Endodermal cell (in vitro differentiated cells): ENCODE data around the gene TMEM59L. TPM values are rescaled to one million over a fixed set of nuclear protein-coding genes. Genes with fewer than 3 reads are reported as not detected.

Experiments
- DNase-seq: peaks from one replicate; pipeline ENCODE4 v3.0.0-alpha.2; 2017
- H3K27ac ChIP-seq: 2 replicates; pipeline ENCODE4 v1.5.1; 2013; ENCODE audit warnings: mild to moderate bottlenecking, low read depth, low read length, moderate library complexity
- H3K27me3 ChIP-seq: 2 replicates; pipeline ENCODE4 v1.6.1; 2013; ENCODE audit warnings: mild to moderate bottlenecking, low read length, moderate library complexity; ENCODE audit not compliant: insufficient read depth, control insufficient read depth, poor library complexity, severe bottlenecking
- H3K36me3 ChIP-seq: 2 replicates; pipeline ENCODE4 v1.7.0; 2013; ENCODE audit warnings: mild to moderate bottlenecking, low read length, moderate library complexity; ENCODE audit not compliant: control insufficient read depth, insufficient read depth
- H3K4me1 ChIP-seq: one replicate; pipeline ENCODE4 v1.7.0; 2013; ENCODE audit warnings: low read length; ENCODE audit not compliant: control insufficient read depth, insufficient read depth
- H3K4me3 ChIP-seq: 2 replicates; pipeline ENCODE4 v1.5.1; 2013; ENCODE audit warnings: mild to moderate bottlenecking, low read length, moderate library complexity
- H3K9ac ChIP-seq: 2 replicates; pipeline ENCODE4 v1.6.1; 2013; ENCODE audit warnings: mild to moderate bottlenecking, low read length, moderate library complexity; ENCODE audit not compliant: poor library complexity, severe bottlenecking; ENCODE audit errors: extremely low read depth
- H3K9me3 ChIP-seq: 2 replicates; pipeline ENCODE4 v1.6.1; 2013; ENCODE audit warnings: mild to moderate bottlenecking, low read length, moderate library complexity; ENCODE audit not compliant: control insufficient read depth
- H3K27ac Mint-ChIP-seq: 2 replicates; pipeline ENCODE4 v1.8.0; 2020; ENCODE audit warnings: mixed read lengths
- H3K27me3 Mint-ChIP-seq: 2 replicates; pipeline ENCODE4 v1.8.0; 2021; ENCODE audit warnings: mild to moderate bottlenecking, mixed read lengths; ENCODE audit not compliant: insufficient read depth
- H3K36me3 Mint-ChIP-seq: 2 replicates; pipeline ENCODE4 v1.8.0; 2020; ENCODE audit warnings: low read depth, mixed read lengths
- H3K4me1 Mint-ChIP-seq: 2 replicates; pipeline ENCODE4 v1.8.0; 2020; ENCODE audit warnings: mixed read lengths
- H3K4me3 Mint-ChIP-seq: 2 replicates; pipeline ENCODE4 v1.8.0; 2020; ENCODE audit warnings: mild to moderate bottlenecking, moderate library complexity, mixed read lengths
- H3K9me3 Mint-ChIP-seq: 2 replicates; pipeline ENCODE4 v1.8.0; 2020; ENCODE audit warnings: mild to moderate bottlenecking, mixed read lengths
- WGBS, 2 experiments: methylation state at CpG; one replicate each; pipeline versions ENCODE4 v1.1.5 to v1.1.7; 2013; ENCODE audit warnings: missing lambda C conversion rate in 2 of 2, mixed read lengths in 1 of 2; ENCODE audit not compliant: insufficient coverage in 1 of 2, insufficient read length in 1 of 2; 5-methylcytosine and 5-hydroxymethylcytosine counted together
- total RNA-seq, 2 donors: library from RNA; stranded (reverse); fragmentation: NEBNext Ultra II Directional in 1 of 2; extraction: Animal tissue kit (Norgen Biotek cat#: 25700) in 1 of 2; gene quantifications; 2 replicates in 1 of 2; 3 replicates in 1 of 2; pipeline ENCODE4 v1.2.1, GENCODE V29; 2021
- TF ChIP-seq, protein P1 (sequence below): fragments of 200-600 bp; sonication (generic); conservative IDR thresholded peaks from 2 replicates; pipeline ENCODE4 v1.5.0; 2021; ENCODE audit warnings: antibody characterized with exemption, mild to moderate bottlenecking

Gene TMEM59L
- total RNA-seq, 2 donors from 2014 or later = 5.0 to 7.2 TPM

DNA sequence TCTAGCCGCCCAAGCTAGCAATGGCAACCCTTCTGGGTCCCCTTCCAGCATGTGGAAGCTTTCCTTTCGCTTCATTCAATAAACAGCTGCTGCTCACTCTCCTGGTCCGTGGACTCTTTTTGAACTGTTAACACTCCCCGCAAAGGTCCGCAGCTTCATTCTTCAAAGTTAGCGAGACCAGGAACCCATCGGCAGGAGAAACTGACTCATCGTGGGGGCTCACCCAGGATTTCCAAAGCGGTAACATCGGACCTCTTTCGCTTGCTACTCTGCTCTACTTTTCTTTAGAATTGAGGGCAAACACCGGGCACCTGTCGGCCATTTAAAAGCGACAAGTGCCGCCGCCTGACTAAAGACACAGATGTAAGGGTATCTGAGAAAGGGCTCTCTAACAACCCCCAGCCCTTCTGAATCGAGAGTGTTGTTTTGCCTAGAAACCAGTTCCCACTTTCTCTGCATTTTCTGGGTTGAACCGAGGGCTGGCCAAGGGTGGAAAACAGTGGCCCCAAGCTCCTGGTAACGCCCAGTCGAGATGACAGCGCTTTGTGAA lies 35.2 kb upstream of the TMEM59L start:
- Histone ChIP-seq H3K9ac (no peak overlapping the region), H3K27me3 (no peaks in the 10 kb centered on the region), H3K36me3 (peaks cover 47% of the 10 kb centered on the region), H3K4me3 (no peak overlapping the region), H3K9me3 (no peaks in the 10 kb centered on the region), H3K27ac (no peak overlapping the region), H3K4me1 (peaks cover 7% of the 10 kb centered on the region)
- TF ChIP-seq, protein P1, sequence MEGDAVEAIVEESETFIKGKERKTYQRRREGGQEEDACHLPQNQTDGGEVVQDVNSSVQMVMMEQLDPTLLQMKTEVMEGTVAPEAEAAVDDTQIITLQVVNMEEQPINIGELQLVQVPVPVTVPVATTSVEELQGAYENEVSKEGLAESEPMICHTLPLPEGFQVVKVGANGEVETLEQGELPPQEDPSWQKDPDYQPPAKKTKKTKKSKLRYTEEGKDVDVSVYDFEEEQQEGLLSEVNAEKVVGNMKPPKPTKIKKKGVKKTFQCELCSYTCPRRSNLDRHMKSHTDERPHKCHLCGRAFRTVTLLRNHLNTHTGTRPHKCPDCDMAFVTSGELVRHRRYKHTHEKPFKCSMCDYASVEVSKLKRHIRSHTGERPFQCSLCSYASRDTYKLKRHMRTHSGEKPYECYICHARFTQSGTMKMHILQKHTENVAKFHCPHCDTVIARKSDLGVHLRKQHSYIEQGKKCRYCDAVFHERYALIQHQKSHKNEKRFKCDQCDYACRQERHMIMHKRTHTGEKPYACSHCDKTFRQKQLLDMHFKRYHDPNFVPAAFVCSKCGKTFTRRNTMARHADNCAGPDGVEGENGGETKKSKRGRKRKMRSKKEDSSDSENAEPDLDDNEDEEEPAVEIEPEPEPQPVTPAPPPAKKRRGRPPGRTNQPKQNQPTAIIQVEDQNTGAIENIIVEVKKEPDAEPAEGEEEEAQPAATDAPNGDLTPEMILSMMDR = no peak
- H3K4me1 Mint-ChIP-seq = peaks cover 8% of the 10 kb centered on the region
- no peak overlapping the region for H3K4me3 Mint-ChIP-seq
- H3K36me3 Mint-ChIP-seq = peaks cover 40% of the 10 kb centered on the region
- H3K9me3 Mint-ChIP-seq = no peaks in the 10 kb centered on the region
- DNase-seq = no peak
- H3K27ac Mint-ChIP-seq = peak overlapping the region; percentile 69
- WGBS, 2 experiments = 92 to 95% methylated on average over 18 to 21 of the region's 21 CpGs
- peaks cover 2% of the 10 kb centered on the region for H3K27me3 Mint-ChIP-seq

DNA sequence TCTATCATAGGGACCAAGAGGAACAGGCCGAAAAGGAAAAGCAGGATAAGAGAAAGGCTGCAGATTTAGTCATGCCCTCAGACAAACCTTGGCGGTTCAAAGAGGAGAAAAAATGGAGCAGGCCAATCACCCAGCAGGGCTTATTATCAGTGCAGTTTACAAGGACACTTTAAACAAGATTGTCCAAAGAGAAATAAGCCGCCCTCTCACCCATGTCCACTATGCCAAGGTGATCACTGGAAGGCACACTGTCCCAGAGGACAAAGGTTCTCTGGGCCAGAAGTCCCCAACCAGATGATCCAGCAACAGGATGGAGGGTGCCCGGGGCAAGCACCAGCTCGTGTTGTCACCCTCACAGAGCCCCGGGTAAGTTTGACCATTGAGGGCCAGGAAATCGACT lies 32.4 kb upstream of the TMEM59L start:
- DNase-seq = no peak
- WGBS, 2 experiments = 77 to 85% methylated on average over 7 of the region's 7 CpGs
- Mint-ChIP-seq H3K9me3 (no peaks in the 10 kb centered on the region), H3K36me3 (peaks cover 15% of the 10 kb centered on the region), H3K4me1 (no peaks in the 10 kb centered on the region), H3K4me3 (no peak overlapping the region), H3K27ac (no peak overlapping the region), H3K27me3 (peaks cover 4% of the 10 kb centered on the region)
- TF ChIP-seq, protein P1 = no peak
- H3K9ac ChIP-seq = no peak overlapping the region
- H3K27me3 ChIP-seq = no peaks in the 10 kb centered on the region
- H3K27ac ChIP-seq = no peak overlapping the region
- no peak overlapping the region for H3K4me3 ChIP-seq
- H3K36me3 ChIP-seq = peaks cover 22% of the 10 kb centered on the region
- H3K9me3 ChIP-seq = no peaks in the 10 kb centered on the region
- no peaks in the 10 kb centered on the region for H3K4me1 ChIP-seq

DNA sequence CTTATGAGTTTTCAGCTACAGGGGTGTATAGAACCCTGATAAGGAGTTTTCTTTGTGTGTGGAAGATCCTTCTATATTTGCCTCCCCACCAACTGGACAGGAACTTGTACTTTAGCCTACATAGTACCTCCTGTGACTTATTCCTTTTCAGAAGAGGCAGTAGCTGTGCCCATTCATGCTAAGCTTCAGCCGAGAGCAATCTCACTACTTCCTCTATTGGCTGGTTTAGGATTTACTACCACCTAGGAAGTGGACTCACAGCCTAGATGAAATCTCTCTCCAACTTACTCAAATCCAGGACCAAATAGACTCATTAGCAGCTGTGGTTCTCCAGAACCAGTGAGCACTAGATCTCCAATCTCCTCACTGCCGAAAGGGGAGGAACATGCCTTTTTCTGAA lies 26.4 kb upstream of the TMEM59L start:
- no peaks in the 10 kb centered on the region for H3K4me1 ChIP-seq
- Mint-ChIP-seq H3K4me1 (peaks cover 9% of the 10 kb centered on the region), H3K9me3 (no peaks in the 10 kb centered on the region), H3K27me3 (peaks cover 4% of the 10 kb centered on the region), H3K27ac (no peak overlapping the region), H3K4me3 (no peak overlapping the region), H3K36me3 (peaks cover 3% of the 10 kb centered on the region)
- no peak for DNase-seq
- TF ChIP-seq, protein P1 = peak; percentile 19
- no peaks in the 10 kb centered on the region for H3K9me3 ChIP-seq
- no peaks in the 10 kb centered on the region for H3K27me3 ChIP-seq
- H3K9ac ChIP-seq = no peak overlapping the region
- no peak overlapping the region for H3K4me3 ChIP-seq
- H3K36me3 ChIP-seq = peaks cover 3% of the 10 kb centered on the region
- WGBS, 2 experiments = 92 to 100% methylated on average over 1 to 2 of the region's 2 CpGs
- H3K27ac ChIP-seq = no peak overlapping the region
